Fibroblast of upper back skin (primary cell): ENCODE data around the gene XPA.
"Not testable (repeated sequence)": the region's sequence is repeated elsewhere in the genome, so short reads cannot be mapped to it uniquely, and the experiment has no call there.

Experiments used
- DNase-seq: peaks from one replicate; pipeline ENCODE4 v3.0.0-alpha.2; 2013

Gene XPA

DNA sequence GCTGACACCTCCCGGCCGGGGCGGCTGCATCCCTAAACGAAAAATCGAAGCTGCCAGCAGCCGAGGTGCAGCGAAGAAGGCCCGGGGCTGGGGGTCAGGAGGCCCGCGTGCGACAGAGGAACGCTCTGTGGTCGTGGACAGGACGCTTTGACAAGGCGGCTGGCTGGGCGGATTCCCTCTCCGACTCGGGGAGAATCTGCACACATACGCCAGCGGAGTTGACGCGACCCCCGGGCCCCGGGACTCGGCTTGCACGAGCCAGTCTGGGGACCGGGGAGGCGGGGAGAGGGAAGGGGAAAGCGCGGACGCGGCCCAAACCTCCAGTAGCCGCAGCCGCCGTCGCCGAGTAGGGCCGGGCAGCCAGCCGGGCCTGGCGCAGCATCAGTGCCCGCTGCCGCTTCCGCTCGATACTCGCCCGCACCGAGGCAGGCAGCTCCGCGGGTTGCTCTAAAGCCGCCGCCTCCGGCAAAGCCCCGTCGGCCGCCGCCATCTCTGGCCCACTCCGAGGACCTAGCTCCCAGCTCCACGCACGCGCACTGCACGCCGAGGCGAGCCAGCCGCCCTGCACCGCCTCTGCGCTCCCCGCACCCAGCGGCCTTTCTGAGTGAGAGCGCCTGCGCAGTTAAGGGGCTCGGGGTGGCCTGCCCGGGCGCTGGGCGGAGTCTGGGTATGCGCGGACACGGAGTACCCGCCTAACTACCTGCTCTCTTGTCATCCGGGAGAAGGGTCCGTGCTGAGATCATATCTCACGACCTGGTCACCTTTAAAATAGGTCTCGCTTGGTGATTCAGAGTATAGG is at the start of gene XPA:
Gene XPA (minus strand): TSS at position 538 of the 799 bp plus-strand sequence. CDS start 48 bp downstream, at position 490.
- DNase-seq = peak; percentile 94

DNA sequence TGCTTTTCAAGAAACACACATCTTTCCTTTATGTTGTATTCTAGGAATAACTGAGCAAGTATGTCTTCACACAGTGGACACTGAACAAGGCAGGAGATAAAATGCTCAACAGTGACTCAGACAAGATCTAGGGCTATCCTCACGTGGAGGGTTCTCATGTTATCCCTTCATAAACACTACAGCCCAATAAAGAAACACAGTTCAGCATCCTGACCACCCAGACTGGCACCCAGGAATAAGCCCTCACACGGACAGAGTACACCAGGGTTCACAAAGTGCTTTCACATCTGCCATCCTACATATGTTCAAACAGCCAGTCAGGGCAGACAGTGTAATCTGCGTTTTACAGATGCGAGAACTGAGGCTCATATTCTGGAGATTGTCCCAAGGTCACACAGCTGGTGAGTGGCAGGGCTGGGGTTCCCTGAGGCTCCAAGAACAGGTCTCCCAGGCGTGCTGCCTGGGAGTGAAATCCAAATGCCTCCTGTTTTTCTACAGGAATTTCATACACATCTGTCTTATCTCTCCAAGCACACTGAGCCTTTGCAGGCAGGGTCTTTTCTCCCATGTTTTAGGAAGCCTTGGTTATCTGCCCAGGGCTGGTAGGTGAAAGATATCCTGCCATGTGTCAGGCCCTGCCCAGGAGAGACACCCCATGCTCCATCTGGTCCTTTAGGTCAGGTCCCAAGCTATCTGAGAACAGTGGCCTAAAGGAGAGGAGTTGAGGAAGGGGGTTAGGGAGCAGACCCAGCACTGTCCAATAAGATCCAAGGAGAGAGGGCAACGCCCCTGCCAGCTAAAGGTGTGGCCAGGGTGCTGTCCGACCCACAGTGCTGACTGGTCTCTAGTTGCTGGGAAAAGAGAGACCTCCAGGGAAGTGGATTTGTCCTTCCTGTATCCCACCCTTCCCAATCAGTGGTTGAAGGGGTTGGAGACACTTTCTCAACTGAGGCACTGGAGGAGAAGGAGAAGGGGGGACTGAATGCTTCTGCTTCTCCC is 47.9 kb upstream of the XPA start:
- no peak for DNase-seq

DNA sequence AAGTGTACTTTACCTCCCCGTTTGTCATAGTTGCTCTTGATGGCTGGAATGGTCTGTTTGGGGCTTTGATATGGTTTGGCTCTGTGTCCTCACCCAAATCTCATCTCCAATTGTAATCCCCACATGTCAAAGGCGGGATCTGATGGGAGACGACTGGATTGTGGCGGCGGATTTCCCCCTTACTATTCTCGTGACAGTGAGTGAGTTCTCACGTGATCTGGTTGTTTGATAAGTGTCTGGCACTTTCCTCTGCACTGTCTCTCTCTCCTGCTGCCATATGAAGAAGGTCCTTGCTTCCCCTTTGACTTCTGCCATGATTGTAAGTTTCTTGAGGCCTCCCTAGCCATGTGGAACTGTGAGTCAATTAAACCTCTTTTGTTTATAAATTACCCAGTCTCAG is 46.9 kb upstream of the XPA start:
- not testable (repeated sequence) for DNase-seq

DNA sequence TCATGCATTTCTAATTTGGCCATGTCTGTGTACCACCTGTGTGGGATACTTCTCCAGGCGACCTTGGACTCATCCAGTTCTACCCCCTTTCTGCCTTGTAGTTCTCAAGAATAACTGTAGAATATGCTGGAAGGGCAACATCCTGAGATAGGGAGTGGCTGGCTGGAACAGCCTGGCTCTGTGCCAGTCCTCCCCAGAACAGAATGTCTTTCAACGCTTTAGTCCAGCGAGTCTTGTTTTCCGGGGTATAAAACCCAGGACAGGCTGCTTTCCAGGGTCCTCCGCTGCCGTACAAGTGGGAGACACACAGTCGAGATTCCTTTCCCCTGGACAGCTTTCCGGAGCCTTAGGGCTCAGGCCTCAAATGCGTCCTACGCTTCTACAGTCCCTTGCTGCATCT is 45.4 kb upstream of the XPA start:
- no peak for DNase-seq

DNA sequence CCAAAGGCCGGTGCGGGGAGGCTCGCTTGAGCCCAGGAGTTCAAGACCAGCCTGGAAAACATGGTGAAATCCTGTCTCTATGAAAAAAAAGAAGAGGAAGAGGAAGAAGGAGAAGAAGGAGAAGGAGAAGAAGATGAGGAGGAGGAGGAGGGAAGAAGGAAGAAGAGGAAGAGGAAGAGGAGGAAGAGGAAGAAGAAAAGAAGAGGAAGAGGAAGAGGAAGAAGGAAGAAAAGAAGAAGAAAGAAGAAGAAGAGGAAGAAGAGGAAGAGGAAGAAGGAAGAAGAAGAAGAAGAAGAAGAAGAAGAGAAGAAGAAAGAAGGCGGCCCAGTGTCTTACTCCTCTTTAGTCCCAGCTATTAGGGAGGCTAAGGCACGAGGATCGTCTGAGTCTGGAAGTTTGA is 44.8 kb upstream of the XPA start:
- DNase-seq = no peak

DNA sequence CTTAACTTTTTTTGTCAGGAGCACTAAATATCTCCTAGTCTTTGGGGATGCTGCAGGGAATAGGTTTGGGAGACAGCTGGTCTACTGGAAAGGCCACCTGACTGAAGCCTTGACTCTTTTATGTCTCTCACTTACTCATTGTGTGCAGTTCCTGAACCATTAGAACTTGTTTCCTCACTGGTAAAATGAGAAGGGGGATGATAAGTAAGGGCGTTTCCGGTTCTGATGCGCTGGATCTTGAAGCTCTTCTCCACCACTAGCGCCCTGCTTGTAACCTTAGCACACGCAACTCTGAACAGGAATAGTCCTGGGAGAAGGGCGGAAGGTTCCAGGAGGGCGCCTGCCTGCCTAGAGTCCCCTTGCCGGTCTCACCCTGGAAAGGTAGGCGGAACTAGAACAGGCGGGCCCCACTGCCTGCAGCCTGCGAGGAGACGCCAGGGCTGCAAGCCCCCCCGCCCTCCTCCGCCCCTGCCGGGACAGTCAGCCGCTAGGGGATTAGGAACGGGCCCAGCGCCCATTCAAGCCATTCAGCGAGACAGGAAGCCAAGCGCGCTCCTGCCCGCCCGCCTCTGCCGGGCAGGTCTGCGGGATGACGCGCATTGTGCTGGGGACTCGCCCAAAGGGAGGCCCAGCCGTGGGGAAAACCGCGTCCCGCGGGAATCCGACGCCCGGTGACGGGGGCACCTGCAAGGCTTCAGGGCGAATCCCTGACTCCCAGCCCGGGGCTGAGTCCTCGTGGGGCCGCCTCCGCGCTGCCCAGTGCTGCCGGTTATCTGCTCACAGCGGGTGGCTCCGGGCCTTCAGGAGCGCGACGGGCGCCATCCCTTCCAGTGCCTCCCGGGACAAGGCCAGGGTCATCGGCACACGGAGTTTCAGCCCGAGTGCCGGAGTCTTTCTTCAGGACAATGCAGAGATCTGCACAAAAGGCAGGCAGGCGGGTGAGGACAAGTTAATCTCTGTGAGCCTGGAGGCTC is 44.0 kb upstream of the XPA start:
- peak; percentile 47 for DNase-seq

DNA sequence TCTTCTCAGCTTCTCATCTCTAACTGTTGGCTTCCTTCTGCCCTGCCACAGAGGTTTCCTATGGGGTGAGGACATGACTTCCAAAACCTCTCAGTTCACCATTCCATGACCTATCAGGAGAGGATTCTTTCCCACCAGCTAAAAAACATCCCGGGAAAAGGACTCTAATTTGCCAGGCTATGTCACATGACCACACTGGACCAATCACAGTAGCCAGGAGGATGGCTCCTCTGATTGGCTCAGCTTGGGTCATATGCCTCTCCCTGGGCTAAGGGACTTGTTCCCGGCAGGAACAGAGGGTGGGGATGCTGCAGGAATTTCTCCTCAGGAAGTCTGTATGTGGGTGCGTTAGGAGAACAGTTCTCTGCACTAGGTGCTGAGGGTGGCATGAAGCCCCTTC is 40.3 kb upstream of the XPA start:
- DNase-seq = no peak

DNA sequence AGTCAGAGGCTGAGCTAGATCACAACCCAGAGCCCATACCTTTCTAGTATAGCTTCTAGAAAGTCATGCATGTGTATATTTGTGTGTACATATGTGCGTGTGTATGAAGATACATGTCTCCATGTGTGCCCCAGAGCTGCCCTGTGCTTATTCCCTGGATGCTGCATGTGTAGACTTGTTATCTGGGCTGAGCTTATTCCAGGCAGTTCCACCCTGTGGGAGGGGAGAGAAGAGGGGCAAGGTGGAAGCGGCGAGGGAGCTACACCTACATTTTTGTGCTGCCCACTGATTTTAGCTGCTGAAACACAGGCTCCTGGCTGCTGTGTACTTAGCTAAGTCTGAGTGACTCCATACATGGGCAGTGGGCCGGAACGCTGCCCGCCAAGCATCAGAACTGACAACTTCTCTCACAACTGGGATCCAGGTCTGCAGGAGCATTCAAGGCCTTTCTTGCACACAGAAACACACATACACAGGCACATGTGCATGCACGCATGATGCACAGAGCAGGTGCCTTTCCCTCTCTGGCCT is 38.0 kb upstream of the XPA start:
- DNase-seq = no peak

DNA sequence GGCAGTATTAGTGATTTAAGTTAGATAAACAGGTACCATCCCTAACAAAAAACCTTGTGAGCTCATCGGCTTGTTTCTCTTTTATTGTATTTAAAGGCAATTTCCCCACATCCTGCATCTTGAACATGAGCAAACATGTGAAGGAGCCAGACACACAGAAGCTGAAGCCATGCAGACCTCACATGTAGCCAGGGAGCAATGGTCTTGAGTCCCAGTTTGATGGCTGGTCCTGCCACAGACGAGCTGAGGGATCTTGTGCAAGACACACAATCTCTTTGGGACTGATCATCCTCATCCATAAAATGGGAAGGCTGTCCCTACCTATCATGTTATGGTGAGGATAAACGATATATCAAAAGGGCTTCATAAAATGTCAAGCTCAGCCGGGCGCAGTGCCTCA is 29.6 kb upstream of the XPA start:
- no peak for DNase-seq

DNA sequence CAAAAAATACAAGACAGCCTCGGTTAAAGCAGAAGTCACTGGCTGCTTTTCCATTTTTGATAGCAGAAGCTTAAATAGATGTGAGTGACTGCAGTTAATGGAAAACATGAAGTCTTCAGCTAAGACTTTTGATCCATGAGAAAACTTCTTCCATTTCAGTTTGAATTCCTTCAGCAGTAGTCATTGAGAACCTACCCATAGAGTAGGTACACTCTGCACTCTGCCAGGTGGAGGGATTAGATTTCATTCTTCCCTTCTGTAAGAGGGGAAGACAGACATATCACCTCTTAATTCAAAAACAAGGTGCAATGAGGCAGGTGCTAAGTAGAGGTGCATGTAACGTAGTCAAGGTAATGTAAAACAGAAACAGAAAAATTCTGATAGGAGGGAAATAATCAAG is 26.7 kb upstream of the XPA start:
- no peak for DNase-seq

DNA sequence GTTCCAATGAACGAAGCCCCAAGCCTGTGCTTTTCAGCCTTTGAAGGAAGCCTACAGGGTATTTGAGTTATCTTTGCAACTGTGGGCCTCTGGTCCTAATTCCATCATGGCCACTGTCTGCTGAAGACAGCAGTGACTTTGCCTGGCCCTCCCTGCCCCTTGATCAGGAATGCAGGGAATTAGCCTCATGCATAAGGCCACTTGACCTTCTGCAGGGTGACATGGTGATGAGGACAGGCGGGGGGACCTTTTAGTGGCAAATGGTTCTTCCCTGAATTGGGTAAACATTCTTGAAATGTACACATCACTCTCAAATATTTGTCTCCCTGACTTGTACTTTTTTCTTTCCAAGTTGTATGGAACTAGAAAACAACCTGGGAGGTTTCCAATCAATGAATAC is 25.2 kb upstream of the XPA start:
- no peak for DNase-seq

DNA sequence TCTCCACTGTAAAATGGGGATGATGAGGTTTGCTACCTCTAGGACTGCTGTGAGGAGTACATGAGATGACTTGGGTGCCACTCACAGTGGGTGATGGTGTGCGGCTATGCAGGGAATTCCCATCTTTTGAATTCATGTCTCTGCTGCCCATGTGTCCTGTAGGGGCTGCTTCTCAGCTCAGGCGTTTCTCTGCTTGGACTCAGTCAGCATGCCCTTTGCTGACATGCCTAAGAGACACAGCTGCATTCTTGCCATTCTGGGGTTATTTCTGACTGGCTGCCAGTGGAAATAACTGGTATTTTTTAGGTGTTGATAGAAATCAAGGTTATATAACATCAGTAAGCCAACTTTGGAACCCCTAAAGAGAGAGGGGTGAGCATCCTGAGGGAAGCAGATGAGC is 24.3 kb upstream of the XPA start:
- DNase-seq = no peak

DNA sequence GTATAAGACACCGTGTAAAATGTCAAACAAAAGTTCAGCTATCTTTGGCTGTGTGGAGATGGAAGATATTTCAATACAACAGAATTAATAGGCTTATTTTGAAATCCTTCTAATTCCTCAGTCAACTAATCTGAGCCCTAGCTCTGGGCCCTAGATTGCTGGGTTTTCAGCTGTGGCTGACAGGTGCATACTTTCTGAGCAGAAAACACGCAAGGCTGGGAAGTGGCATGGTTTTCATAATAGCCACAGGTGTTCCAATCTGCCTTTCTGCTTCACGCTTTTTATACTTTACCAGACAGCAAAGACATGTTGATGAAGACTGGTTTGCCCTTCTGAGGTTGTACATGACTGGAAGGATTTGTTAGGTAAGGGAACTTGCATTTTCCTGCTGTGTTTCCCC is 20.7 kb upstream of the XPA start:
- DNase-seq = no peak

DNA sequence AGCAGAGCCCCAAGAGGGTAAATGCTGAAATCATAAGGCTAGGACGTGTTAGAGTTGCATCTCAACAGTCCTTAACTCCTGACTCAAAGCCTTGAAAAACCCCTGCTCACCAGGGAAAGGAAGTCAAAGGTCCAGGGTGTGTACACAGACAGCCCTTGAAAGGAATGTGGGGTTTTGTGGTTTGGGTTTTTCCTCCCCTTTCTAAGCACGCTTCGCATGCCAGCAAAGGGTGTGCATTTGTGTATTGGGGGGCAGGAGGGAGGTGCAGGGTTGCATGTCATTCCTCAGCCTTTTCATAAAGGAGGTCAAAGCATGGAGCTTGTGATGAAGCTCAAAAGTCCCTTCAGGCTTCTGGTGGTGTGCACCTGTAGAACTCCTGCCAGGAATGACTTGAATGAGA is 17.3 kb upstream of the XPA start:
- peak; percentile 63 for DNase-seq

DNA sequence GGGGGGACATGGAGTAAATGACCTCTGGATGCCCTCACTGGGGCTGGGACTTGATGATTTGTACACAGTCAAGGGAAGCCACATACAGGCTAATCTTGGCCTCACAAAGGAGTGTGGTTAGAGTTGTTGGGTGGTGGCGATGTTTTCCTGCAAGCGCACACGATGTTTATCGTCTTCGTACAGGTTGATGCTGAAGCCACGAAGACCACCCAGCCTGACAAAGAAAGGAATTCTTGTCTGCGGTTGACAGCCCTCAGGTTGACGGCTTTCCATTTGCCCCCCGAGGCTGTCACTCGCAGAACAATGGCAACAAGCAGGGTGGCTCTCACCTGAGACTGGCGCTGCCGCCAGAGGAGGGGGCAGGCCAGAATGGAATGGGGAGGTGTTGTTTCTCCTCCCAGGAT is 14.1 kb upstream of the XPA start:
- no peak for DNase-seq

DNA sequence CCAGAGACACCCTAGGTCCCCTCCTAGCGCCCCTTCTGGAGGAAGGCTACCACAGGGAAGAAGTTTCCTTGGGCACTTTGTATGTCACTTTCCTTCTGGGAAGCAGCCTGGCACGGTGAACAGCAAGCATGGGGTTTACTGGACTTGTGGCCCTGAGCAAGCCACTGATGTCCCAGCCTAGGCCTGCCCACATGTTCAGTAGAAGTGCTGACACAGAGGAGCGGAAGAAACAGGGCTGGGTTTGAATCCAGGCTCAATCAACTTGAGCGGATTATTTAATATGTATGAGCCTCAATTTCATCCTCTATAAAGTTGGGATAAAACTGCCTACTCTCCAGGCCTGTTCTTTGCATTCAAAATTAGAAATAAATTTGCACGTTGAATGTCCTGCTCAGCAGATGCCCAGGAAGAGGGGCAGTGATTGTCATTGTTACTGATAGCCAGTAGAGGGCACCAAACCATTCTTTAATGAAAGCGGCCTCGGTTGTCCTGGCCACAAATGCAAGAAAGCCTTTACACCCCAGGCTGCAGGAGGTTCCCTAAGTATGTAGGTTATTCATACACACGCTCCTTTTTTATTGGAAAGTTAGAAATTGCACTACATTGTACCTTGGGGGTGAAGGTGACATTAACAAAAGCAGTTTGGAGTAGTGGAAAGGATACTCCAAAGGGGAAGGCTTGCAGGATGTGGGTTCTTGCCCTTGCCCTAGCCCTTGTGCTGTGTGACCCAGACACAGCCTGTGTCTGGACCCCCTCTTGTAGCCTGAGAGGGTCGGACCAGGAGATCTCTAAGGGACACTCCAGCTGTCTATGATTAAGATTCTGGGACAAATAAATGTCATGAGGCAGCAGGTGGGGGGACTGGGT is 13.4 kb upstream of the XPA start:
- peak; percentile 68 for DNase-seq

DNA sequence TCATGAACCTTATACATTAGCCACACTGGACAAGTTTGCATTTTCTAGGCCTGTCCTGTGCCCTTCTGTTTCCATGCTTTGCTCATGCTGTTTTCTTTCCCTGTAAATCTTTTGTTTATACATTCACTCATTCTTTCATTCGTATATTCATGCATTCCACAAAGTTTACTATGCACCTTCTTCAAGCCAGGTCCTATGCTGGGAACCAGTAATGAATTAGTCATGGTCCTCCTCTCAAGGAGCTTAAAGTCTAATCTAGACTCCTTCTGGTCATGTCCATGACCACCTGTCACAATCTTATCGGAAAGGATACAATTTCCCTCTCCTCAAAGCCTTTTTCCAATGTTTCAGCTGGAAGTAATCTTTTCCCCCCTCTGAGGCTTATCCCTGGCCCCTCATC is 9.1 kb upstream of the XPA start:
- DNase-seq = no peak

DNA sequence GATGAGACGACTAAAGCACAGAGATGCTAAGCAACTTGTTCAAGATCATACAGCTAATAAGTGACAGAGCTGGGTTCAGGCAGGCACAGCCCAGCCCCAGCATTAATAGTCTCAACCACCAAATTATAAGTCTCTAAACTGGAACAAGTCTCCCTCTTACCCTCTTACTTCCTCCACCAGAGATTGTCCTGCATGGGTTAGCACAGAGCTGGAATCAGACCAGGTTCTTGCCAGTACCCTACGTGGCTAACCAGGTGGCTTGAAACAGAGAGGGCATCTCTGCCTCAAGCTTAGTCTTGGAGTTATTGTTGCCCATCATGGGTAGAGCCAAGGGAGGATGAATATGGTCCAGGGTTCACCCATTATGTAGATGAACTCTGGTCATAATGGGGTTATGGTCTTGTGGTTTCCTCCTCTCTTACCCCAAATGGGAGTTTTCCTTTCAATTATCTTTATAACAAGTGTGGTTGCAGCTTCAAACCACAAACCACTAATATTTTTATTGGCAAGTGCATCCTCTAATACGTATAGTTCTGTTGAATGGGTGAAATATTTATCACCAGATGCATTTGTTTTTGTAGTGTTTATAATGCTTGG is 8.3 kb upstream of the XPA start:
- no peak for DNase-seq

DNA sequence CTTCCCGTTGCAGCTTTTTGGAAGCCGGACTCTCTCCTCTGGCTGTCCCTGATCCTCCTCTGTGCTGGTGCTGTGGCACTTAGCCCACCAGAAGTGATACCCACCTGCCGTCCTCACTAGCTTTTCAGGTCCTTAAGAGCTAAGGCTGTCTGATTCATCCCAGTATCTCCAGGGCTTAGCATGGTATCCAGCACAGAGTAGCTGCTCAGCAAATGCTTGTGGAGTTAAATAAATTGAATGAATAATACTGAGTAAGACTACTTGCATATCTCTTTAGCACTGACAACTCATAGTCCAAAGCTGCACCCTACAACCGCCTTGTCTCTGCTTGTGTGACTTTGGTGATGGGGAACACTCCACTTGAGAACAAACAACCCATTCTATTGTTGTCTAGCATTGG is 7.7 kb upstream of the XPA start:
- no peak for DNase-seq

DNA sequence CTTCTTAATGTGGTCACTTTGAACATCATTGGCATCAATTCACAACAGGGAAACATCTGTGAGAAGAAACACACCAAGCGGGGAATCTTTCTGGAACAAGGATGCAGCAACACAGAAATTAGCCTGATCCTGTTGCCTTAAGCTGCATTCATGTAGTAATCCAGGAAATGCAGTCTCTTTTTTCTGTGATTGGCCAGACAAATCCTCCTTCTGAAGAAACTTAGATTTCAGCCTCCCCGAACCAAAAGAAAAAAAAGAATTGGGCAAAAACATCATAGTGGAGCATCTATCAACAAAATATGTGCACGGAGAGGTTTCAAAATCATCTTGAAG is 7.2 kb upstream of the XPA start:
- no peak for DNase-seq
